HL-60 (cell line): ENCODE measurements around the gene EIF5.

Experiments
- GABPA ChIP-seq: IDR thresholded peaks from 2 replicates; pipeline ENCODE4 v1.6.1; 2012; ENCODE audit warnings: low read depth
- POLR2AphosphoS5 ChIP-seq: IDR thresholded peaks from 2 replicates; pipeline ENCODE4 v1.6.1; 2012; ENCODE audit warnings: low read depth
- TF ChIP-seq, protein P1 (sequence below): IDR thresholded peaks from one replicate; pipeline ENCODE4 v1.5.1; 2011; ENCODE audit warnings: low read length, control low read depth, inconsistent platforms; ENCODE audit not compliant: insufficient read depth
- TF ChIP-seq, protein P2 (sequence below): IDR thresholded peaks from 2 replicates; pipeline ENCODE4 v1.6.1; 2012; ENCODE audit warnings: low read depth; ENCODE audit not compliant: insufficient replicate concordance

DNA sequence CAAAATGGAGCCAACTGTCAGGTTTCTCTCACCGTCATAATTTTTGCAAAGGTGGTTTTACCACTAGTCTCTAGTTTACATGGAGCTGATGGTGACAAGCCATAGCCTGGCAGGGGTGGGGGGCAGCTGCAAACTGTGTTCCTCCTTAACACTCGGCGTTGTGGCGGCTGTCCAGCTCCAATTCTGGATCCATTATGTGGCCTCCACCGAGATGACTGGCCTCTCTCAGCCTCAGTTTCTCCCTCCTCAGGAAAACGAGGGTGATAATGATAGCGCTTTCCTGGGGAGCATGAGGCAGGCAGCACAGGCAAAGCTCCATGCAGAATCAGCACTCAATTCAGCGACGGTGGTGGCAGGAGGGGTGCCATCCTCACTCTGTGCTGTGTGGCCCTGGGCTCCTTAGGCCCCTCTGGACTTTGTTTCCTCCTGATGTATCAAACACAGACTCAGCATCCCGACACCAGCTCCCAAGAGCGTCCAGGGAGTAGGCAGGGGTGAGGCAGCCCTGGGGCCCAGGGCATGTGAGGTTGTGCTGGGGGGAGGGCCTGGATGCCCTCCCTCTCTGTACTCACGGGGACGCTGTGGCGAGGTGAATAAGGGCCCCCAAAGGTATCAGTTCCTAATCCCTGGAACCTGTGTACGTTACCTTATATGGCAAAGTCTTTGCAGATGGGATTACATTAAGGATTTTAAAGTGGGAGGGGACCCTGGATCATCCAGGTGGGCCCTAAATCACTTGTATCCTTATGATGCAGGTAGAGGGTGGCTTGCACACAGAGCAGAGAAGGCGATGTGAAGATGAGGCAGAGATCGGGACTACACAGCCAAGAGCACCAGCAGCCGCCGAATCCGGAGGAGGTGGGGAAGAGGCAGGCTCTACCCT is 46.8 kb upstream of the EIF5 start:
- TF ChIP-seq, protein P1, sequence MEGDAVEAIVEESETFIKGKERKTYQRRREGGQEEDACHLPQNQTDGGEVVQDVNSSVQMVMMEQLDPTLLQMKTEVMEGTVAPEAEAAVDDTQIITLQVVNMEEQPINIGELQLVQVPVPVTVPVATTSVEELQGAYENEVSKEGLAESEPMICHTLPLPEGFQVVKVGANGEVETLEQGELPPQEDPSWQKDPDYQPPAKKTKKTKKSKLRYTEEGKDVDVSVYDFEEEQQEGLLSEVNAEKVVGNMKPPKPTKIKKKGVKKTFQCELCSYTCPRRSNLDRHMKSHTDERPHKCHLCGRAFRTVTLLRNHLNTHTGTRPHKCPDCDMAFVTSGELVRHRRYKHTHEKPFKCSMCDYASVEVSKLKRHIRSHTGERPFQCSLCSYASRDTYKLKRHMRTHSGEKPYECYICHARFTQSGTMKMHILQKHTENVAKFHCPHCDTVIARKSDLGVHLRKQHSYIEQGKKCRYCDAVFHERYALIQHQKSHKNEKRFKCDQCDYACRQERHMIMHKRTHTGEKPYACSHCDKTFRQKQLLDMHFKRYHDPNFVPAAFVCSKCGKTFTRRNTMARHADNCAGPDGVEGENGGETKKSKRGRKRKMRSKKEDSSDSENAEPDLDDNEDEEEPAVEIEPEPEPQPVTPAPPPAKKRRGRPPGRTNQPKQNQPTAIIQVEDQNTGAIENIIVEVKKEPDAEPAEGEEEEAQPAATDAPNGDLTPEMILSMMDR: no peak
- no peak for TF ChIP-seq GABPA
- no peak for TF ChIP-seq POLR2AphosphoS5
- TF ChIP-seq, protein P2, sequence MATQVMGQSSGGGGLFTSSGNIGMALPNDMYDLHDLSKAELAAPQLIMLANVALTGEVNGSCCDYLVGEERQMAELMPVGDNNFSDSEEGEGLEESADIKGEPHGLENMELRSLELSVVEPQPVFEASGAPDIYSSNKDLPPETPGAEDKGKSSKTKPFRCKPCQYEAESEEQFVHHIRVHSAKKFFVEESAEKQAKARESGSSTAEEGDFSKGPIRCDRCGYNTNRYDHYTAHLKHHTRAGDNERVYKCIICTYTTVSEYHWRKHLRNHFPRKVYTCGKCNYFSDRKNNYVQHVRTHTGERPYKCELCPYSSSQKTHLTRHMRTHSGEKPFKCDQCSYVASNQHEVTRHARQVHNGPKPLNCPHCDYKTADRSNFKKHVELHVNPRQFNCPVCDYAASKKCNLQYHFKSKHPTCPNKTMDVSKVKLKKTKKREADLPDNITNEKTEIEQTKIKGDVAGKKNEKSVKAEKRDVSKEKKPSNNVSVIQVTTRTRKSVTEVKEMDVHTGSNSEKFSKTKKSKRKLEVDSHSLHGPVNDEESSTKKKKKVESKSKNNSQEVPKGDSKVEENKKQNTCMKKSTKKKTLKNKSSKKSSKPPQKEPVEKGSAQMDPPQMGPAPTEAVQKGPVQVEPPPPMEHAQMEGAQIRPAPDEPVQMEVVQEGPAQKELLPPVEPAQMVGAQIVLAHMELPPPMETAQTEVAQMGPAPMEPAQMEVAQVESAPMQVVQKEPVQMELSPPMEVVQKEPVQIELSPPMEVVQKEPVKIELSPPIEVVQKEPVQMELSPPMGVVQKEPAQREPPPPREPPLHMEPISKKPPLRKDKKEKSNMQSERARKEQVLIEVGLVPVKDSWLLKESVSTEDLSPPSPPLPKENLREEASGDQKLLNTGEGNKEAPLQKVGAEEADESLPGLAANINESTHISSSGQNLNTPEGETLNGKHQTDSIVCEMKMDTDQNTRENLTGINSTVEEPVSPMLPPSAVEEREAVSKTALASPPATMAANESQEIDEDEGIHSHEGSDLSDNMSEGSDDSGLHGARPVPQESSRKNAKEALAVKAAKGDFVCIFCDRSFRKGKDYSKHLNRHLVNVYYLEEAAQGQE: no peak
